GM18858 (cell line): ENCODE results near the gene PPP1R36.
"Not testable (repeated sequence)": the region's sequence is repeated elsewhere in the genome, so short reads cannot be mapped to it uniquely, and the experiment has no call there.

Experiments
- ATAC-seq: cut with Tn5 transposase; IDR thresholded peaks from one replicate; pipeline ENCODE4 v1.9.1; 2021; ENCODE audit not compliant: unreplicated experiment

PPP1R36 gene

DNA sequence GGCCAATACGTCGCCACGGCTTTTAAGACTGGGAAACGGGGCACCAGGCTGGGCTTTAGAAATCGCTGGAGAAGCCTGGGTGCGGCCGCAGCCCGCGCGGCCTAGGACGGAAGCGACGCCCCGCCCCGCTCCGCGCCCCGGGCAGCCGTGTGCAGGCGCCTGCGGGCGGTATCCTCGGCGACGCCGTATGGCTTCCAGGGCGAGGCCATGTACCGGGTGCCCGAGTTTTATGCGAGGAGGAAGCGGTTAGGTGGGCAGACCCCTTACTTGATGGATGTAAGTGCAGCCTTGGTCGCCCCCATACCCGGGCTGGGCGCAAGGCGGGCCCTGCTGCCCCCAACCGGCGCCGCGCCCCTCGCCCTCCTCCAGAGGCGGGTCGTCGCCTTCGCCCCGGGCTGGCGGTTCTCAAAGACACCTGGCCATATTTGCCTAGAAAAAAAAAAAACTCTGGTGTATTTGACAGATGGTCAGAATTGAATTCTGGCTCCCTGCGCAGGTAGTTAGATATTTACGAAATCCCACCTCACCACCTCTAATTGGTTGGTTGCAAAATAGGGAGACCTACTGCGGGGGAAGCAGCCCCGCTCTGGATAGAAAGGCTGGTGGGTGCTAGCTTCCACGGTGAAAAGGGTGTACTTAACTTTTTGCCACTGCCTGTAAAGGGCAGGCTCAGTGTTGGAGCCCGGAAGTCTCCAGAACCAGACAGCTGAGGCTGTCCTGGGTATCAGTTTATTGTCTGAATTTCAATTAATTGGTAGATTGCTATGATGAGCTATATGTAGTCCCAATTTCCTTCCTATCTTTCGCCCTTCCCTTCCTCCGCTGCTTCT is at the start of gene PPP1R36:
Gene PPP1R36, plus strand, starts transcription at position 171 of the 830 bp plus-strand sequence. Its CDS starts 37 bp downstream, at position 208.
- ATAC-seq = no peak

GRCh38 chr14:64500088-64500487 is 49.7 kb upstream of the PPP1R36 start:
- no peak for ATAC-seq

DNA sequence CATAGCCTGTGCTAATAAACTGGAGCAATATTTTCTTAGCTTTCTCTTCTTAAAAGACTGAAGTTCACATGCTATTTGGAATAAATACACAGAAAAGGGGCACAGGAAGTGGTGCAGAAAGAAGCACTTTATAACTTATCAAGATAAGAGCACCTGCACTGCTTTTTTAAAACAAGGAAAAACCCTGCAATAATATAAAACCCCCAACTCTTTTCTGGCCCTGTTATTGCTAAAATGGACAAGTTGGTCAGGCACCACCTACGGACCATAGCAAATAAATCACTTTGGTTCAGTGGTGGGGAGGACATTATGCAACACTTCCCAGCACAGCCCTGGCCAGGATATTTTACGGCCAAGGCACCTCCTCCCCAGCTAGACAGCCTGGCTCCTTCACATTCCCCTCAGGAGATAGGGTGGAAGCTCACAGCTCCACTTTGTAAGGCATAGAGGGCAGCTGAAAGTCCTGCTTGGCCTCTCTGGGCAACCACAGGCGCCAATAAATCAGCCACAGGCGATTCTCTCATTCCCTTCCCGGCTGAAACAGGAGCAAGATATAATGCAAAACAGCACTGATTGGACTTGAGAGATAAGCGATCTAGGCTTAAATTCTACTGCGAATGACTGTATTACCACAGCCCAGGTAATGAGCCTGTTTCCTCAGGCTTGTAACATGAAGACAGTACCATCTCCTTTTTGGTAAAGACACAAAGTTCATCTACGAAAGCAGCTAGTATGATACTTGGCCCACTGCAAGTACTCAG is 48.2 kb upstream of the PPP1R36 start:
- ATAC-seq = no peak

- no peak for ATAC-seq
Measured at GRCh38 chr14:64502456-64502855, 47.3 kb upstream of the PPP1R36 start.

DNA sequence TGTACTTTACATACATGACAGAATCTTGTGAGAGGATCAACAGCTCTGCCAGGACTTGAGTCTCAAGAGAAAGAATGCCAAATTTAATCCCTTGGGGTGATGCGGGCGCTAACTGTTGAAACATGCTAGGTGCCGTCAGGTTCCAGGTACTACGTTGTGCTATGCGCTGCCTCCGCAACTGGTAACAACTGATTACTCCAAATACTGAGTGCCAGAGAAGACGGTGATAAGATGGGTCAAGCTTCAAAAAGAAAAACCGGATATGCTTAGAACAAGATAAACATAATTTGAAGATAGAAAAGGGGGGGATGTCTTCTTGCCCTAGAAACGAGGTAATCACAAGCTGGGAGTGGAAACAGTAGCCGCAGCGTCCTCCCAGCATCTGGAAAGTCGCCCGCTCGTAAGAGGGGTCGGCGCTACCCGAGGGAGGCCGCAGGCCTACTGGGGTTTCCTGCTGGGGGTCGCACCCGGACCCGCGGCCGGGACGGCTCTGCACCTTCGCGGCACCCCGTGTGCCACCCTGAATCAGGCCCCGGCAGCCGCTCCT is 46.8 kb upstream of the PPP1R36 start:
- ATAC-seq = no peak

DNA sequence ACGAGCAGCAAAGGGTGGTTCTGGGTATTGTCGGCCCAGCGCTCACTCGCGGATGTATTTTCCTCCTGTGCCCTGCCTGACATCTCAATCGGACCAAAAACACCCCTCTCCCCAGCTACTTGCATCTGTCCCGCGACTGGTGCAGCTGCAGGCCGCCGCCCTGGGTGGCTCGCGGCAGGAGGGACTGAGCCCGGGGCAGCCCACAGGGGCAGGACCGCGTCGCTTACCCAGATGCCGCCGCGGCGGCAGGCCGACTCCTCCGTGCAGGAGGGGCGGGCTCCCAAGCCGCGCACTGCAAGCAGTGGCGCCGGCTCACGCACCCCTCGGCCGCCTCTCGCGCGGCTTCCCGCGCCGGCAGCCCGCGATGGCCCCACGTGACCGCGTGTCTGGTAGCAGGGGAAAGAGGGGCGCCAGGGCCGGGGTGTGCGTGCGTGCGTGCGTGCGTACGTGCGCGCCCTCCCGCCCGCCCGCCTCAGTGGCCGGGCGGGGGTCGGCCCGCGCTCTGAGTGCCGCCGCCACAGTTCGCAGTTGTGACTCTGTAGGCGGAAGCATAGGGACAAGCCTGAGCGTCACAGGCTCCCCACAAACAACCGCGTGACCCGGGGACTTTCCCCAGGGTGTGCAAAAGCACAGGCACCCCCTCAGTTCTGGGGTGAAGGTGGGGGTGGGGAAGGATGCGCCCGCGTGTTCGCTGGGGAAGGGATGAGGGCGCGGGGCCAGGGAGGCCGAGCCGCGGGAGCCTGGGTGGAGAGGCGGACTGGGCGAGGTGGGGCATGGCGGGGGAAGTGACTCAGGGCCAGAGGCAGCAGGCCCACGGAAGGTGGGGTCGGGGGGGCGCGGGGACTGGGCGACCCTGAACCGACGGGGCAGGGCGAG is 46.1 kb upstream of the PPP1R36 start, which contains the start of gene ZBTB25:
Gene ZBTB25, minus strand, starts transcription at position 405 of the 876 bp plus-strand sequence. CDS start 13,305 bp downstream, outside the sequence.
- ATAC-seq = peak; percentile 52

GRCh38 chr14:64504310-64504896 is 45.4 kb upstream of the PPP1R36 start, which contains the start of gene ZBTB1:
Gene ZBTB1, plus strand, starts transcription at chr14:64504770. Its CDS starts 16,735 bp downstream, at chr14:64521505.
- ATAC-seq = no peak

DNA sequence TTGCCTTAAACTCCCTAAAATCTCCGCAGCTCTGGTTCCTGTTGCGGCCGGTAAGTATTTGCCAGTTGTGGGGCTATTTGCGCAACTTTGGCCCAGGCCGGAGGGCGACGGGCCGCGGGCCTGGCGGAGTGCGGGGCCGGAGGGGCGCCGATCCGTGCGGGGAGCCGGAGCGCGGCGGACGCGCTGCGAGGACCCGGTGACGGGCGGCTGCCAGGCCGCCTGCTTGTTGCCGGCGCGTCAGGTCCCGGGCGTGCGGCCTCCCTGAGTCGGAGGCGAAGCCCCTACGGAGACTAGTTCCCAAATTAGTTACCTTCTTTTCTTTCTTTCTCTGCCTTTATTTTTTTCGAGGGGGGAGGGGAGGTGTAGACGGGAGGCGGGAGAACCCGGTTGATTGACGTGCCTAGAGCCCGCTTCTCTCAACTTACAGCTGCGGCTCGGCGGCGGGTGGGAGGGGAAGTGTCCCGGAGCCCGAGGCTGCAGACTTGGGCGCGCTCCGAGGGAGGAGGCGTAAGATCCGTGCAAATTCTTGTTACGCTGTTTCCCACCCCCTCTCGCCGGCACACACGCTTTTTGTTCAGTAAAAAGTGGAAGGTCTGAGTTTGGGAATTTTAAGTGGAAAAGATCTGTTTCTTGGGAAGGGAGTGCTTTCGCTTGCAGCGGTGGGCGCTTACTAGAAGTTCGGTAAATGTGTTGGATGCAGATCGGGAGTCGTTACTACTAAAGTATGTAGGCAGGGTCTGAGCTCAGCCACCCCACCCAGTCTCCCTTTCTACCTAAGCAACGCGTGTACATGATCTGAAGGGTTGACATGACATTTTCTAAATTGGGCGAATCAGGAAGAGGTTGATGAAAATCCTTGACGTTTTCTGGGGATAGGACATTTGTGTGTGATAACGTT is 44.6 kb upstream of the PPP1R36 start:
- peak; percentile 12 for ATAC-seq

GRCh38 chr14:64506721-64507120 is 43.0 kb upstream of the PPP1R36 start:
- no peak for ATAC-seq

DNA sequence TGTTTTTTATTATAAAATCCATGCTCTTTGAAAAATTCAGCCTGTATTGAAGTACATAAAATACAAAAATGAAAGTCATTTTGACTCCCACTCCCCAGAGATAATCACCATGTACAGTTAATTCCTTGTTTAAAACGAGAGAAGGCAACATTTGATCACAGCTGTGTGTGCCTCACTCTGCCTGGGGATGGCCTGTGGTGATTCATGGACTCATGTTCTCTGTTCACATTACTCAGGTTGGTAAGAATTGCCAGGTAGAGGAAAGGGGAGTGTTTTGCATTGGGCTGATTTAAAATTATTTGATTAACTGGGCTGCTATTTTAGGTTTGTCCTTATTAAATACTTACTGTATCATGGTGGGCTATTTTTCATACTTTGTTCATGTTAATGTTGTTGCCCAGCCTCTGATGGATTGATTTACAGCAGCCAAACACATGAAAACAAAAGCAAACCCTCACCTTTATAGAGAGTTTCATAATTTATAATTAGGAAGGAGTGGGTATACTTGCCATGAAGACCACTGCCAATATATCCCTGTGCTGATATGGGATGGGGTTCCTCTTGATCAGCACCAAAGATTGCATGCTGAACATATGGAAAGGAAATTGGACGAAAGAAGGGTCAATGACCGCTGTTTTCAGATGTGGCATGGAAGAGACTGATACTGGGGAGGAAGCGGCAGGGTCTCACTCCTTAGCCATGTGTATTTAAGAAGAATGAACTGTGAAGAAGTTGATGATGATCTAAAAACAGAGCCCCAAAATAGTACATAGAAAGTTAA is 42.2 kb upstream of the PPP1R36 start:
- no peak for ATAC-seq

DNA sequence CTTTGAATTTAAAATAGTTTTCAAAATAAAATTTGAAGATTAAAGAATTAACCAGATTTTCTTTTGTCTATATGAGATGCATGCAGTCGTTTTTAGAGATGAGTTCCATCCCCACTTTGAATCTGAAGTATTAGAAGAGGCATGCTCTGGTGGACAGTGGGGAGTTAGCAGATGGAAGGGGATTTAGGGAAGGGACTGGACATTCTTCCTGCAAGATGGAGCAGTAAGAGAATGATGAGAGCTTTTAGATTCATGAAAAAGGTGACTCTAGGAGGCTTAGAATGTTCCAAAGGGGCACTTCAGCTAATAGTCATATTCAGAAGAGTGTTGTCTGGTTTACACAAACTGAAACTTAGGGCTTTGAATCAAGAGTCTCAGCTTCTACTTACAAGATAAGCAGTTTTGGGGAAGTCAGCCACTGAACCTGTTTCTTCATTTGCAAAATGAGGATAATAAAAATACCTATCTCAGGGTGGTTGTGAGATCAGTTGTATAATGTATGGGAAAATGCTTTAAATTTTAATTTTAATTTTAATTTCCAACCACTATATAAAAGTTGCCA is 41.5 kb upstream of the PPP1R36 start:
- peak; percentile 24 for ATAC-seq

- no peak for ATAC-seq
Measured at GRCh38 chr14:64509036-64509435, 40.7 kb upstream of the PPP1R36 start.

DNA sequence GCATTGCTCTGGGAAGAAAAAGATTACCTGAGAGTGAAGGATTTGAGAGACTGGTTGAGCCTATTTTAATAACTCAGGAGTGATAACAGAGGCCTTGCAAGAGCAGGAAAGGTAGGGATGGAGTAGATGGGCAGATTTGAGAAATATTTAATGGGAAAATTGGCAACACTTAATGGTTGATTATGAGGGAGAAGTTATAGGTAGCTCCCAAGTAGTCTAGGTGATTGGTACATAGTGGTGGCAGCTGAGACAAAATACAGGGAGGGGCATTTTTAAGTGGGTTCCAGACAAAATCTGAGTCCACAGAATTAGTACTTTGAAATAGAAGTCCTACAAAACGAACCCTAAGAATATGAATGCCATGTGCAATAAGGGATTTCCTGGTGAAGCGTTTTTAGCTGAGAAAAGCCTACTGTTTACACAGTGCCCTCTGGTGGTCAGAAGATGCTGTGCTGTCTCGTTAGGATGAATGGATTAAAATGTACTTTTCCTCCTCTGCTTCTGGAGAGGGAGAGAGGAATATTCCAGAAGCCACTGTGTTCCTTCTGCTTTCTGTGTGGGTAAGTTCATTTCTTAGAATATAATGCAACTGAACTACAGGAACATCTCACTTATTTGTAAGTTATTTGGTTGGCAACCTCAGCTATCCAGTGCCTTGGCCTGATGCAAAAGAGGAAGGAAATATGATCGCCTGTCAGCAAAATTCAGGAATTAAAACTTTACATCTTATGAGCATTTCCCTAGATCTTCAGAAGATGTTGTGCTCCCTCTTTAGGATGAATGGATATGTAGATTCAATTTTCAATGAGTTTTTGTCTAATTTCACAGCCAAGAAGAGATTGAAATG is 38.7 kb upstream of the PPP1R36 start:
- no peak for ATAC-seq

DNA sequence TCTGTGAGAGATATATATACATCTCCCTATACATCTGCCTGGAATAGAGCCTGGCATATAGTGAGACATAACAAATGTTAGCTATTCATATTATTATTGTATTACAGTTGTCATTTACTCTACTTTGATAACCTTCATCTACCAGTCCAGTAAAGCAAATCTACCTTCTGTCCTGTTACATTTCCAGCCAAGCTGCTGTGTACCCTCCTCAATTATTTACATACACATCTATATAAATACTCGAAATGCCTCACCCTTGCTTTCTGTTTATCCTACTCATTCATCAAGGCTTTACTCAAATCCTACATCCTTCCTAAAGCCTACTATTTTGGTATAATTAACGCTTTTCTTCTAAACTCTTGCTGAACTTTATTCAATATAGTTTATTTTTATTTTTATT is 36.5 kb upstream of the PPP1R36 start:
- no peak for ATAC-seq

DNA sequence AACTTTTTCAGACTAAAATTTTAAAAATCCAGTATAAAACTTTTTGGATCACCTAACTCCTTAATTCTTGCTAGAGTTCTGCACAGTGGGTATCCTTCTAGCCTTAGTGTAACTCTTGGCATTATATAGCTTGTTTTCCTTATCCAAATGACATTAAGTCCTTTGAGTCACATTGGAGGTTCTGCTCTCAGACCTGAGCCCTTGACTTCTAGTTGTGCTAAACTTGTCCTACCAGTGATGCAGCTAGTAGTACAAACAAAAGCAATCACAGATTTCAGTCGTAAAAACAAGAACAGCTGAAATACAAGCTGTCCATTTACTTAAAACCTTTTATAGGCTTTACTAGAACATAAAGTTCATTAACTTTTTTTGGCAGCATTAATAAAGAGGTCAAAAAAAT is 34.7 kb upstream of the PPP1R36 start:
- ATAC-seq = no peak

- ATAC-seq = no peak
Measured at GRCh38 chr14:64516969-64517368, 32.8 kb upstream of the PPP1R36 start.

DNA sequence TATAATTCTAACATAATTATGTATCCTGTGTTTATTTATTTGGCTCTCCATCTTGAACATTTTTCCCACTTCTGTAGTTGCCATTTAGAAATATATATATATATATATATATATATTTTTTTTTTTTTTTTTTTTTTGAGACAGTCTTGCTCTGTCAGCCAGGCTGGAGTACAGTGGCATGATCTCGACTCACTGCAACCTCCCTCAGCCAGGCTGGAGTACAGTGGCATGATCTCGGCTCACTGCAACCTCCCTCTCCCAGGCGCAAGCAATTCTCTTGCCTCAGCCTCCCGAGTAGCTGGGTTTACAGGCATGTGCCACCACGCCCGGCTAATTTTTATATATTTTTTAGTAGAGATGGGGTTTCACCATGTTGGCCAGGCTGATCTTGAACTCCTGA is 32.1 kb upstream of the PPP1R36 start:
- ATAC-seq = not testable (repeated sequence)
